Left hindlimb (tissue), 1 donor: ENCODE data around the gene ARX.

ENCODE experiments used
- DNase-seq: peaks from one replicate; pipeline ENCODE4 v3.0.0-alpha.2; 2018

Gene ARX

DNA sequence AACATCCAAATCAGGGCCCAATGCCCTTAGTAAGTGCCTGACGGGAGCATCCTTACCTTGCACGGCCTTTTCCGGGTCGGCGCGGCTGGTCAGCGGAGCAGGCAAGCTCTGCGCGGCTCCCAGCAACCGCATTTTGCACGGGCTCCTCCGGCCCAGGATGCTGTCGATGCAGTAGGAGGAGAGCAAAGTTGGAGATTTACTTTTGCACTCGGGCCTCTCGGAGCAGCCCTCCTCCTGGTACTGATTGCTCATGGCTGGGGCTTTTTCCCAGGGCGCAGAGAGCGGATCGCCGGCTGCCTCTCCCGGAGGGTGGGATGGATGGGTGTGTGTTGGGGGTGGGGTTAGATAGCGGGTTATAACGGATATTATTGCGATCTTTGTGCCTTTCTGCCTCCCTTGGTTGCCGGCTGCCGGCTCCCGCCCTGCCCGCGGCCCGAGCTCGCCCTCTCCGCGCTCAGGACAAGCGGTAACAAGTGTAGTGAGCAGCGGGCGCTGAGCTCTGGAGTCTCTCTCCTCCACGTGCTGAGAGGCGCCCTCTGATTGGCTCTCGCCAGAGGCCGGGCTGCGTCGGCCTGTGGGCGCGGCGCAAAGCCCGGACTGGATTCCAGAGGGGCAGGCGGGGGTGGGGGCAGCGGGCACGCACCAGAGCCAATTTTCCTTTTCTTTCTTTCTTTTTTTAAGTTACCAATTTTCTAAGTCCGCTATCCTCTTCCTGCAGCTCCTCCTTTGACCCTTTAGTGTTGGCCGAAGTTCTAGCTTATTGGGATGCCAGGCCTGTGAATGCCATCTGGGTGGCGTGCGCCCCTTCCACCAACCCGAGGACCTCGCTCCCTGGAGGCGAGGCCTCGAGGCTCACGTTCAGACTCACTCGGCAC is at the start of gene ARX:
Gene ARX, minus strand, starts transcription at position 480 of the 875 bp plus-strand sequence. Its CDS starts 228 bp downstream, at position 252.
- peak; percentile 71 for DNase-seq

DNA sequence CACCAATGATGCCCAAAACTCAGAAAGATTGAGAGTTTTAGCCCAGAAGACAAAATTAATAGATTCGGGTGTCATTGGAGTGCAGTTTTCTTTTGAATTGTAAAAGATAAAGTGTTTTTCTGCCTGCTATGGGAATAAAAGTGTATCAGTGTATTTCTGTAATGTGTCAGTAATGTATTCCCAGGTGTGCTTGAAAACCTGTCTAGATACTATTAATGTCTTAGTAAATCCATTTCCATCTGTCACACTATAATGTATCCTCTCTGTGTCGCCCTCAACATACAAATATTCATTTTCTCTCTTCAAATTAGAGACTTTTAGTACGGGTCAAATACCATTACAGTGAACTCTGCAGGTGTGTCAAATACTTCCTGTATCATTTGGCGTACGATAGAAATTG is 43.5 kb upstream of the ARX start:
- DNase-seq = no peak

DNA sequence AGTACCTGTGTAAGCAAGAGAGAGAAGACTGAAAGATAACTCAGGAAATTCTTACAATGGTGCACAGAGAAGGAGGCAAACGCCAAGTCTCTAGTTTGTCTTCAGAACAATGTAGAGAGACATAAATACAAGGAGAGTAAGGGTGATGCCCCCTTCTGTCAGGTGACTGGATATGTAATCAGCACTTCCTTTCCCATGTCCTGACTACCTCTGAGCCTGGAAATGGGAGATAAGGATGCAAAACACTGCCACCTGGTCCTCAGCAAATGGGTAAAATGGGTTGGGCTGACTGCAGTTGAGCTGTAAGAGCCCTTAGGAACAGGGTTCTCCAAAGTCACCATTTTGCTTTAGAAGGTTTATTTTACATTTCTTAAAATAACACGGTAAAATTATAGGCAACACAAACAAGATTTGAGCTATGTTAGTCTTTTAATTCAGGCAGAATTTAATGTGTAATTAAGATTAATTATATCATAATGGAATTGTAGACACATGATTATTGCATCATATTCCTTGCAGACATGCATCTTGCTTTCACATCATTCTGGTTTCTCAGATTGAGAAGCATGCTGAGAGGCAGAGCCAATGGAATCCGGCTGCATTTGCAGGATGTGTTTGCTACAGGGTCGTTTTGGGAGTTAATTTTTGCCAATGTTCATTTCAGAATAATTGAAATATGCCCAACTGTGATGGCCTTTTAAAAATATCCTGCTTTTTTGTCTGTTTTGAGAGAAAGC is 37.2 kb upstream of the ARX start:
- no peak for DNase-seq

DNA sequence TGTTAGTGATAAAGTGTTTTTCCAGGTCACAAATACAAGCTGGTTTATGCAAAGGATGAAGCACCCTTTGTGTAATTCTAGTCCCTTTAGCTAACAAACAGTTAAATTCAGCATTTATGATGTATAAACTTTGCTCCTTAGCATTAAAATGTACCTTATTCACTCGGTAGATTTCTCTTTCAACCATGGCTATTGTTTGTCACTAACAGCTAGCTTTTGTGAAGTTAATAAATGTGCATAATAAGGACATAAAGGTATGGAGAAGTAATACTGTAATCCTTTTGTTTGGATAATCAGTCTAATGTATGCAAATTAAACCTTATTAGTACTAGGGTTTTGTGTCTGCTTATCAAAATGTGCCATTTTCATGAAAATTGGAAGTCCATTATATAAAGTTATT is 34.2 kb upstream of the ARX start:
- no peak for DNase-seq

DNA sequence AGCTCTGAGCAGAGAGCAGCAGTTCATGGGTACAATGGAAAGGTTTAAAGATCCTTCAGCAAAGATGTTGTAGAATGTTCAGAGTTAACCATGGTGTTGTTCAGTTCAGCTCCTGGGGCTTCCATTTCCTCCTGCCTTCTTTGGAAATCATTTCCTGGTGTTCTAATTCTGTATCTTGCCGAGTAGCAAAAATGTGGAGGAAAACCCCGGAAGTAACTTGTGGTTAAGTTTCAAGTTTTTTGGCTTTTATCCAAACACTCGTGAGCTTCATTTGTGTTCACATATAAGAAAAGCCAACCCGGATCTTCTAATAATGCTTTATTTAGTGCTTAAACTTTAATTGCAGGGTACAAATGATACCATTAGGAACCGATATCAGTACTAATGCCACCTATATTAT is 33.6 kb upstream of the ARX start:
- no peak for DNase-seq

DNA sequence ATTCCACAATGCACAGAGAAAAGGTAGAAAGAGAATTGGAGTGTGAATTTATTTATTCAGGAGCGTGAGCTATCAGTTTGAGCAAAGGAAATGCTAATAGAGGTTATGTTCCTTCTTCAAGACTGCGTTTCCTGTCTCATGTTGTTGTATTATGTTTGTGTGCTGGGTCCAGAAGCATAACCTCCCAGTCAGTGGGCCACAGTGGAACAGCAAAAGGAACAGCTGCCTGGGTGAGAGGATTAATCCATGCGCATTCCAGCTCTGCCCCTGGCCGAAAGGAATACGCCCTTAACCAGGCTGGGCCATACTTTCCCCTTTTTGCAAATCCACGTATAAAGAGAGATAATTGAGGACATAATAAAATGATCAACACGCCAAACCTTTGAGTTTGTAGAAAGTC is 32.4 kb upstream of the ARX start:
- no peak for DNase-seq

DNA sequence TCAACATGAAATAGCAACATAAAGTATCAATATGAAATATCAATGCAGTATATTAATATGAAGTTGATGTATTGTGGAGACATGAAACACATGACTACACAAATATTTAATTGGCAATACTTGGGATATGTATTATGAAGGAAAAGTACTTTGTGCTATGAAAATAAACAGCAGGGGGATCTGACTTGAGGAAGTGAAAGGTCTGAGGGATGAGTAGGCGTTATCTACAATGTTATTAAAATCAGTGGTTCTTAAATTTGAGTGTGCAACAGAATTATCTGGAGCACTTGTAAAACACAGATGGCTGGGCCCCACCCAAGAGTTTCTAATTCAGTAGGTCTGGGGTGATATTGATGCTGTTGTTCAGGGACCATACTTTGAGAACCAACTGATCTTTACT is 27.4 kb upstream of the ARX start:
- DNase-seq = no peak

DNA sequence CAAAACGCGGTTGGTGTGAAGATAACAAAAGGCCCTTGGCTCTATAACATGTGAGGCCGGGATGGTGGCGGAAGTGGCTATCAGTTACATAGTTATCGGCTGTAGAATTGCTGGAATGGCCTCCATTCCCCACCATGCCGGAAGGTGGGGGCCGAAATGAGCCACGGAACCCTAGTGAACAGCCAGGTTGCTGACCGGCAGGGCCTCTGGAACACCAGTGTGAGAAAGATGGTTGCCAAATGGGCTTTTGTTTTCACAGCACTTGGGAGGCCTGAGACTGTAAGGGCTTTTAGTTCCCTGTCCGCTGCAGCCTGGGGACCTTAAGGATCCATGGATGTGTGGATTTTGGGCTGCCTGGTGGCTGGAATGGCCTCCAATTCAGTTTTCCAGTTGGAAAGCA is 23.3 kb upstream of the ARX start:
- DNase-seq = no peak

DNA sequence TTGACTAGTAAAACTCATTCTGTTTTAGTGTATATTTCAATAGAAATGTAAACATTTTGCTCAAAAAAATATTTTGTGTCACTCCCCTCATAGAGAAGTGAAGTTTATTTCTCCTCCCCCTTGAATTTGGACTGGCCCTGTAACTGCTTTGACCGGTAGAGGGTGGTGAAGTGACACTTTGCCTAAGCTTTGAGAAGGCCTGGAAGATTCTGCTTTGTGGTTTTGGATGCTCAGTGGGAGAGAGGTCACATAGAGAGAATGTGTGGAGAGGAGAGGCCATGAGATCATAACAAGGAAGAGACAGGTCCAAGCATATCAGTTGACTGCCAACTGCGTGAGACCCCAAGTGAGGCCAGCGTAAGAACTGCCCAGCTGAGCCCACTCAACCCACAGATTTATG is 19.1 kb upstream of the ARX start:
- DNase-seq = no peak

DNA sequence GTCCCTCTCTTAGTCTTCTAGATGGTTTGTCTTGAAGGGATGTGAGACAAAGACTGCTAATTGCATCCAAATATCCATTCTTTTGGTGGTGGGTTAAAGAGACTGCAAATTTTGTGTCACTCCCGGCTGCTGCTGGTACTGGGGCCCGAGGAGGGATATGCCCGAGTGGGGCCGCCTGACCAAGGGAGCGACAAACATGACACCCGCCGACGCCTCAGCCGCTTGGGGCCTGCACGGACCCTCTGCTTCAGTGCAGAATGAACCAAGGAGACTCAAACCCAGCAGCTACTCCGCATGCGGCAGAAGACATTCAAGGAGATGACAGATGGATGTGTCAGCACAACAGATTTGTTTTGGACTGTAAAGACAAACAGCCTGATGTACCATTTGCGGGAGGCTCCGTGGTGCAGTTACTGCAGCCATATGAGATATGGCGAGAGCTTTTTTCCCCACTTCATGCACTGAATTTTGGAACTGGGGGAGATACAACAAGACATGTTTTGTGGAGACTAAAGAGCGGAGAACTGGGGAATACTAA is 13.6 kb upstream of the ARX start:
- no peak for DNase-seq

DNA sequence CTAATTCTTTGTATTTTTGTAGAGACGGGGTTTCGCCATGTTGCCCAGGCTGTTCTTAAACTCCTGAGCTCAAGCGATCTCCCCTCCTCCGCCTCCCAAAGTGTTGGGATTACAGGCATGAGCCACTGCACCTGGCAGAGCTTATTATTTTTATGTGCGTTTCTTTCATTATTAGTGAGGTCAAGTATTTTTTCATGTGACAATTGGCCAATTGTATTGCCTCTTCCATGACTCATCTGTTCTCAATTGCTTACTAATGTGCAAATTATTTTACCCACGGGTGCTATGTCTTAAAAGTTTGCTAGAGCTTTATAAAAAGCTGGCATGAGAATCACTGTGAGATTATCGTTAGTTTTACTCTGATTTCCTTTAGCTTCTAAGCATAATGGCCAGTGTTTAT is 13.0 kb upstream of the ARX start:
- DNase-seq = no peak

DNA sequence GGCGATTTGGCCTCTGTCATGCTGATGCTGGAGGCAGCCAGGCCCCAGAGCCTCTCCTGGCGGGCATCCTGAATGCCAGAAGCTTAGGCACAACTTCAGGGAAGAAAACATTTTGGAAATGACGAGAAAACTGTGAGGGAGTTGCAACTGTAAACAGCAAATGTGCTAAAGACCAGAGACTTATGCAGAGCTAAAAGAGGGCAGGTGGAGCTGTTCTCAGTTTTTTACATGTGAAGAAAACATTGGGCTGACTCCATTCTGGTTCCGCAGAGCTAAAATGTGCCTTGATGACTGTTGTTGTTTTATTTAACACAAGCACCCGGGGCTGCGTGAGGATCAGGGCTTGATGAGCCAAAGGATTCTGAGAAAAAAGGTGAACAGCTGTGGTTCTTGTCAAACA is 10.8 kb upstream of the ARX start:
- DNase-seq = no peak

DNA sequence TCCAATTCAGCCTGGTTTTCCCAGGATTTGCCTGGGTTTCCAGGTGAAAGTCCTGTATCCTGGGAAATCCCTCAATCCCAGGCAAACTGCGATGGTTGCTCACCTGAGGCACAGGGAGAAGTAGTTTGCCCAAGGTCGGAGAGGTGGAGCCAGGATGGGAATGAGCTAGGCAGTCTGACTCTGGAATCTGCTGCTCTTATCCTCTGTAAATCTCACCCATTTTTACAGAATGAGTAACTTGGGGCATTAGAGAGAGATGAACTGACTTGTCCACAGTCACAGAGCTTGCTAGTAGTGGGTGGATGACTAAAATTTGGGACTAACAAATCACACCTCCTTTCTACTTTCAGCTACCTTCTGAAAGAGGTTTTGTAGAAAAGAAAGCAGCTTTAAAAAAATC is 9.8 kb upstream of the ARX start:
- no peak for DNase-seq

DNA sequence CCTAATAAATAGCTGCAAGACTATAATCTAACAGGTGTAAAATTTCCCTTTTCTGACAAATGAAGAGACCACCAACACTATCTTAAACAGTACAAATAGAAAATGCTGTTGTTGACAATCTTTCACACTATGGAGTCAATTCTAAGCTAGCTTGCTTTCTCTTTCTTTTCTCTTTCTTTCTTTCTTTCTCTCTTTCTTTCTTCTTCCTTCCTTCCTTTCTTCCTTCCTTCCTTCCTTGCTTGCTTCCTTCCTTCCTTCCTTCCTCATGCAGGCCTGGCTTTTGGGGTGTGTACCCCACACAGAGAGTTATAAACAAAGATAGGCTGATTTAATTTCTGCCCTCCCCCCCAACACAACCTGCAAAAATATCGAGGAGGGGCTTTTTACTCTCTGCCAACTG is 8.1 kb upstream of the ARX start:
- DNase-seq = no peak

DNA sequence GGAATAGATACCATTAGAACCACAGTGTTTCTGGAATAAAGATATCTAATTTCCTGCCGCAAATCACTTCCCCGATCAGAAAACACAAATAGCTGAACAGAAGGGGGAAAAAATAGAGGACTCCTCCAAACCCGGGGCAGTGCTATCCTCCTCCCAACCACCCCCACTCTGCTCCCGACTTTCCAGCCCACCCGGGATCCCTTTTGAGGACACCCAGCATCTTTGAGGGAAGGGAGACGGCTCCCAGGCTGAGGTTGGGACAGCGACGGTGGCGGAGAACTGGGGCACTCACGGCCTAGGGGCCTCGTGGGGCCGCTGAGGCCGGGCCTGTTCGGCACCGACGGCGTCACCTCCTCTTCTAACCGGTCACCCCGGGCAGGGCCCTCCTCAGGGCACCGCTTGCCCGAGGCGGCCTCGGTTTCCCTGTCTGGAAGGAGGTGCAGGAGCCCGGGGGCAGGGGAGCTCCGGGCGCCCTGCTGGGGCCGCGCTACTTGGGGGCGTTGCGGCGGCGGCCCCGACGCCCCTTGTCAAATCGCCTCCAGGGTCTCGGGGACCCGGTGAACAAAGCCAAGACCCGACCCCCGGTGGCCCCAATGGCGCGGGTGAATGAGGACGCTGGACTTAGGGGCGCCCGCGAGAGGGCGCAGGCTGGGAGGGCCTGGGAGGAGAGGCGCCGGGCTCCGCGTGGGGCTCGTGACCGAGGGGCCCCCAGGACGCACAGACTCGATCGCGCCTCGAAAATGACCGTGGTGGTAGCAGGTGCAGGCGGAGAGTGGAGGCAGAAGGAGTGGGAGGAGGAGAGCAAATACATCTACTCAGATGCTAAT is 6.9 kb upstream of the ARX start:
- DNase-seq = no peak

DNA sequence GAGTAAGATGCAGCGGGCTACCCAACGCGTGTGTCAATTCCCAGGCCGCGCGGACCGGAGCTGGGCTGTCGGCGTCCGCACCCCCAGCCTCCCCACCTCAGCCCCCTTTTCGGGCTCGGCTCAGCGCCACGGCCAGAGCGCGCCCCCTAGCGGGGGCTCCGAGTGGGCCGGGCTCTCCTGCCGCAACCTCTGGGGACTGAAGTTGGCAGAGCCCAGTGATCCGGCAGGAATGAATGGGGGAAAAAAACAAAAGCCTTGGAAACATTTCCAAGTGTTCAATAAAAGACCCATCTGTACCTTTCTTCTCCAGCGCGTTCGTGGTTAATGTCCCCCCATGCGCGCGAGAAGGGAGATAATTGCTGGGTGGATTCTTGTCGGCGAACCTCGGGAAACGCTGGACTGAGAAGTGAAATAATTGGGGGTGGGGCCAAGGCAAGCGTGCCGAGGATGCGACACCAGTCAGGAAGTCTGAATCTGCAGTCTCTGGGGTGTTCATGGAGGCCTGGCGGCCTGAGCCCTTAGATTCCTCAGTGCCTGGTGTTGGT is 5.2 kb upstream of the ARX start:
- DNase-seq = no peak

DNA sequence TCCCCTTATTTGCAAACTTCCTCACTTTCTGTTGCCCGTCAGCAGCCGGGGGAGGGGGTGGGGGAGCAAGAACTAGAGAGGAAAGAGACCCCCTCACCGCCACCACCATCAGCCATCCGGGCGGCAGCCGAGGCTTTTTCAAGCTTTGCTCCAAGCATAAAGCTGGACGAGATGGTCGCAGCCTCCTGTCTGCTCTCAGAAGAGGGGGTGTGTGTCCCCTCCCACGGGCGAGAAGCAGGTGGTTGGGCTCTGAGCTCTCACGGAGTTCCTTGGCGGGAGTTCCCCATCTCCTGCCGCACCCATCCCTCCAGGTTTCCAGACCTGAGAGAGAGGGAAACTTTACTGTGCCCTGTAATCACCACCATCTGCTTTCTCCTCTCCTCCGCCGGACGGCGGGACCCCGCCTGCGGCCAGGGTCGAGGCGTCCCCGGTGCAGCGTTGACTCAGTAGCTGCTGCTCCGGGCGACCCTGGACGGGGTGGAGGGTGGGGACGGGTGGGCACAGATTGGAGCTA is 4.7 kb upstream of the ARX start:
- DNase-seq = no peak

DNA sequence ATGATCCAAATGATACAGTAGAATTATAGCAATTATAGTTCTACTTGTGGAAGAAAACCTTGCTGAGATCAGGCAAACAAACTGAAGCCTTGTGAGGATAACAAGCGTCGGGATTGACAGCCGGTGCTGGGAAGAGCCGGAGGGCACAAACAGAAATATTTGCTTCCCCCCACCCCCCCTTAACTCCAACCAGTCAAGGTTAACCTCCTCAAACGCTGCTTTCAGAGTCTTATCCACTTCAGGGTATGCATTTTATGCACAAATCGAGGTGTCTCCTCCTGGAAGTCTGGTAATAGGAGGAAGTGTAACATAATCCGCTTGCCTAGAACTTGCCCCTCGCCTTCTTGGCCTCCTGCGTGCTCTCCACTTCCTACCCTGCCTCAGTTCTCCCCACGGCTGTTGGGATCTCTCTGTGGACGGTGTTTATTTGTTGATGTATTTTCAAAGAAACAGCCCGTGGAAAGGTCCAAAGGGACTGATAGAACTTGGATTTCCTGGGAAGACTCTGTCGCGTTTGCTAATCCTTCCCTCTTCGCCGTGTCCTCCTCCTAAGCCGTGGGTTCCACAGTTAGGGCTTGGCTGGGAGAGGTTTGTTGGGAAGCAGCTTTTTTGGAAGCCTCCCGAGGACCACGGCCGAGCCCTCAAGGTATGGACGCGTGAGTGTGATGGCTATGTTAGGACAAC is 4.1 kb upstream of the ARX start:
- no peak for DNase-seq

DNA sequence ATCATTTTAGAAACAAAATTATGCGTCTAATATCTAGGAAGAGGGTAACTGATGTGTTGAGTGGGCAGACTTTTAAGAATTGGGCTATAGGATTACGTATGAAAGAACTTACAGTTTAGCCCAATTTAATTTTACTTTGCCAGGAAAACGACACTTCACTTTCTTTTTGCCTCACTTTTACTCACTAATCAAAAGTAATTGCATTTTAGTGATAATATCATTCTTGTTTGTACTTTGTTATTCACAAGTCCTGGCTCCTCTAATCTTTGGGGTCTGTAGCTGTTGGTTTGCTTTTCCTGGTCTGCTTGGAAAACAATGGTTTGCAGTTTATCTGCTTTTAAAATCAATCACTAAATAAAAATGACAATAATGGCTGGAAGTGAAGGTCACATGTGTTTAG is 2.9 kb upstream of the ARX start:
- no peak for DNase-seq

DNA sequence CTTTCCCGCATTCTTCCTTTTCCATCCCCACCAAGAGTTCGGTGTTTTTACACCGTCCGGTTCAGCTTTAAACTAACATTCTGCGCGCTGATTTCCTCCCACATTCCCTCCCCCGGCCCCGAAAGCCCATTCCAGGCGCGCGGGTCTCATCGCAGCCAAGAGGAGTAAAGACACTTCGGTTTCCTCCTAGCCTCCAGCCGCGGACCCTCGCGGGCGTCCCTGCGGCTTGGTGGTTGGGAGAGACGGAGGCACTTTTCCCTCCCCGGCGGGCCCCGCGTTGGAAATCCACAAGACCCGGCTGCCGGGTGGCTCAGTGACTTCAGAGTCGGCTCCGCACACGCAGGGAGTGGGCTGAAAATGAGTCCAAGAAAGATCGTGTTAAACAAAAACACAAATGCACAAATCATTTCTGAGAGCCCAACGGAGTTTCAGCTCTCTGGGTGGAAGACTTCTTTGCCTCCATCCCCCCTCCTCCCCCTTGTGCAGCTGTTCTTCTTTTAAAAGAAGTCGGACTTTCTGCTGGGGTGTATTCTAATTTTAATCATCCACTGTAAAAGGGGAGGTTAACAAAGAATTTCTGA is 2.0 kb upstream of the ARX start:
- no peak for DNase-seq

DNA sequence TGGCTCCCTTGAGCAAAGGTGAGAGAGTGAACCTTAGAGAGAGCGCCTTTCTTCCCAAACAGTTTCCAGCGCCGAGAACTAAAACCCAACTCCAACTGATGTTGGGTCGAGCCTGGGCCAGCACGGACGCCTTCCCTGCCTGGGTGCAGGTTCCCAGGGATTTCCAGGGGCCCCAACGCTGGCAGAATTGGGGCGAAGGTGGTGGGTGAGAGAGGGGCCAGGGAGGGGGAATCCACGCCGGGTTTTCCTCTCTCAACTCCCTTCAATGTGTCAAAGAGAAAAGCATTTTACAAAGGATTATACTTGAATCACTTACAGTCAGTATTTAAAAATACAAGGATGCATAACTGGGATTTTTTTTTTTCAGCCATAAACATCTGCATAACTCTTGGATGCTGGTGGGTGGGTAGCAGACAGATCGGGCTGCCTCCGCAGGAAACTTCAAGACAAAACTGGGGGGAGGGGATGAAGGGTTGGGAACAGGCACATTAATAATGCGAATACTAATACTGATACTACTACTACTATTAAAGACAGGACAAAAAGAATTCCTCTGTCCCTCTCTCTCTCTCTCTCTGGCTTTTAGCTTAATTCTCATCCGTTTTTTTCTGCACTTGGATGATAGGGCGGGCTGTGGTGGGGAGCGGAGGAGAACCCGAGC is 1.3 kb upstream of the ARX start:
- DNase-seq = no peak
